SK-N-SH treated with all-trans-retinoic acid at 6 μM for 48 hours (cell line): ENCODE measurements around the gene KCNT1.

Source experiments
- RARB ChIP-seq: fragments of 250-450 bp; sonication (Bioruptor Pico); IDR thresholded peaks from 2 replicates; pipeline ENCODE4 v1.8.0; 2021; ENCODE audit warnings: mild to moderate bottlenecking, moderate library complexity
- SNAI2 ChIP-seq: fragments of 250-450 bp; sonication (Bioruptor Pico); IDR thresholded peaks from 2 replicates; pipeline ENCODE4 v1.5.0; 2020; ENCODE audit warnings: mild to moderate bottlenecking, moderate library complexity
- ZNF8 ChIP-seq: fragments of 450-650 bp; formaldehyde crosslinking; IDR thresholded peaks from 2 replicates; pipeline ENCODE4 v1.5.0; 2020; ENCODE audit warnings: mild to moderate bottlenecking, moderate library complexity
- TF ChIP-seq, protein P1 (sequence below): fragments of 250-450 bp; sonication (Bioruptor Pico); IDR thresholded peaks from 2 replicates; pipeline ENCODE4 v1.8.0; 2020; ENCODE audit warnings: mild to moderate bottlenecking, moderate library complexity, borderline replicate concordance
- TF ChIP-seq, protein P2 (sequence below): fragments of 250-450 bp; sonication (Bioruptor Pico); IDR thresholded peaks from 2 replicates; pipeline ENCODE4 v1.5.0; 2020; ENCODE audit warnings: mild to moderate bottlenecking, moderate library complexity

DNA sequence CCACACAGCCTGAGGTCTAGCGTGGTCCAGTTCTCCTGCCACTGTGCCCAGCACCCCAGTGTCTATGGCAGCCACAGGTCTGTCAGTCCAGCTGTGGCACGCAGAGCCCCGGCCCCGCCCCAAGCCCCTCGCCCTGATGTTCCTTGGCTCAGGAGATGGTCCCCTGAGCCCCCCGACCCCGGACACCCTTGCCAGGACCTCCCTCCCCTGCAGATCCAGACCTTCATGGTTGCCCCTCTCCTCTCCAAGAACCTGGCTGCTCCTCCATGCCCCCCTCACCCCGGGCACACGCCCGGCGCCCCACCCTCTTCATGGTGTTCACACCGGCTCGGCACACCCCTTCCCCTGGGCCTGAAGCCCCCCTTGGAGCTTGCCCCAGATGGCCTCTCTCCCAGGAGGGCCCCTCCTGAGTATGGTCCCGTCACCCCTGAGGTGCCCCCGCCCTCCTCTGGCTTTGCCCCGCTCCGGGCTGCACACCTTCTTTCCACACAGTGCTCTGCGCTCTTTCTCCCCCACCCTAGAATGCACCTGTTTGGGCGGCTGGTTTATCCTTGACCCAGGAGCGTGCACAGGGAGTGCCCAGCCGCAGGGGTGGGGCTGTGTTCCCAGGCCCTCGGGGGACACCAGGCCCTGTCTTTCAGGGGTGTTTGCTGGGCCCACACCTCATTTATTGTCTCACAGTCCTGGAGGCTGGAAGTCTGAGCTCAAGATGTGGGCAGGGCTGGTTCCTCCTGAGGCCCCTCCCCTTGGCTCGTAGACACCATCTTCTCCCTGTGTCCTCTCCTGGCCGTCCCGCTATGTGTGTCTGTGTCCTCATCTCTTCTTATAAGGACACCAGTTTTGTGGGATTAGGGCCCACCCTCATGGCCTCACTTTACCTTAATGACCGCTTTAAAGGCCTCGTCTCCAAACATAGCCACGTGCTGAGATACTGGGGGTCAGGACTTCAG lies 37.6 kb downstream of the KCNT1 start:
- TF ChIP-seq, protein P1, sequence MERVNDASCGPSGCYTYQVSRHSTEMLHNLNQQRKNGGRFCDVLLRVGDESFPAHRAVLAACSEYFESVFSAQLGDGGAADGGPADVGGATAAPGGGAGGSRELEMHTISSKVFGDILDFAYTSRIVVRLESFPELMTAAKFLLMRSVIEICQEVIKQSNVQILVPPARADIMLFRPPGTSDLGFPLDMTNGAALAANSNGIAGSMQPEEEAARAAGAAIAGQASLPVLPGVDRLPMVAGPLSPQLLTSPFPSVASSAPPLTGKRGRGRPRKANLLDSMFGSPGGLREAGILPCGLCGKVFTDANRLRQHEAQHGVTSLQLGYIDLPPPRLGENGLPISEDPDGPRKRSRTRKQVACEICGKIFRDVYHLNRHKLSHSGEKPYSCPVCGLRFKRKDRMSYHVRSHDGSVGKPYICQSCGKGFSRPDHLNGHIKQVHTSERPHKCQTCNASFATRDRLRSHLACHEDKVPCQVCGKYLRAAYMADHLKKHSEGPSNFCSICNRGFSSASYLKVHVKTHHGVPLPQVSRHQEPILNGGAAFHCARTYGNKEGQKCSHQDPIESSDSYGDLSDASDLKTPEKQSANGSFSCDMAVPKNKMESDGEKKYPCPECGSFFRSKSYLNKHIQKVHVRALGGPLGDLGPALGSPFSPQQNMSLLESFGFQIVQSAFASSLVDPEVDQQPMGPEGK, result no peak
- TF ChIP-seq ZNF8 (CRISPR knock-in tag) (no peak), SNAI2 (CRISPR knock-in tag) (no peak), RARB (CRISPR knock-in tag) (no peak)
- TF ChIP-seq, protein P2, sequence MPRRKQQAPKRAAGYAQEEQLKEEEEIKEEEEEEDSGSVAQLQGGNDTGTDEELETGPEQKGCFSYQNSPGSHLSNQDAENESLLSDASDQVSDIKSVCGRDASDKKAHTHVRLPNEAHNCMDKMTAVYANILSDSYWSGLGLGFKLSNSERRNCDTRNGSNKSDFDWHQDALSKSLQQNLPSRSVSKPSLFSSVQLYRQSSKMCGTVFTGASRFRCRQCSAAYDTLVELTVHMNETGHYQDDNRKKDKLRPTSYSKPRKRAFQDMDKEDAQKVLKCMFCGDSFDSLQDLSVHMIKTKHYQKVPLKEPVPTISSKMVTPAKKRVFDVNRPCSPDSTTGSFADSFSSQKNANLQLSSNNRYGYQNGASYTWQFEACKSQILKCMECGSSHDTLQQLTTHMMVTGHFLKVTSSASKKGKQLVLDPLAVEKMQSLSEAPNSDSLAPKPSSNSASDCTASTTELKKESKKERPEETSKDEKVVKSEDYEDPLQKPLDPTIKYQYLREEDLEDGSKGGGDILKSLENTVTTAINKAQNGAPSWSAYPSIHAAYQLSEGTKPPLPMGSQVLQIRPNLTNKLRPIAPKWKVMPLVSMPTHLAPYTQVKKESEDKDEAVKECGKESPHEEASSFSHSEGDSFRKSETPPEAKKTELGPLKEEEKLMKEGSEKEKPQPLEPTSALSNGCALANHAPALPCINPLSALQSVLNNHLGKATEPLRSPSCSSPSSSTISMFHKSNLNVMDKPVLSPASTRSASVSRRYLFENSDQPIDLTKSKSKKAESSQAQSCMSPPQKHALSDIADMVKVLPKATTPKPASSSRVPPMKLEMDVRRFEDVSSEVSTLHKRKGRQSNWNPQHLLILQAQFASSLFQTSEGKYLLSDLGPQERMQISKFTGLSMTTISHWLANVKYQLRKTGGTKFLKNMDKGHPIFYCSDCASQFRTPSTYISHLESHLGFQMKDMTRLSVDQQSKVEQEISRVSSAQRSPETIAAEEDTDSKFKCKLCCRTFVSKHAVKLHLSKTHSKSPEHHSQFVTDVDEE, result no peak
